Stimulated activated CD4-positive, alpha-beta T cell treated with anti-CD3 and anti-CD28 coated beads, TNF-alpha, amount 100 ng/mL, for 24 hours (primary cell): ENCODE measurements around the gene PGBD5.
"Not testable (repeated sequence)": the region's sequence is repeated elsewhere in the genome, so short reads cannot be mapped to it uniquely, and the experiment has no call there.

ENCODE experiments used
- DNase-seq, 3 experiments: peaks; one replicate each; pipeline ENCODE4 v3.0.0-alpha.2; 2020; ENCODE audit warnings: low read depth in 3 of 3

PGBD5 gene

GRCh38 chr1:230425252-230426091 is 660 bp downstream of the PGBD5 start:
- no peak for DNase-seq

- no peak for DNase-seq
Observed at GRCh38 chr1:230424391-230425251, 1.5 kb downstream of the PGBD5 start.

GRCh38 chr1:230423951-230424350 is 2.2 kb downstream of the PGBD5 start:
- no peak for DNase-seq

- DNase-seq: no peak
Observed at GRCh38 chr1:230423261-230423660, 2.9 kb downstream of the PGBD5 start.

- DNase-seq: no peak
Observed at GRCh38 chr1:230422221-230422981, 3.7 kb downstream of the PGBD5 start.

- DNase-seq: no peak
Observed at GRCh38 chr1:230421481-230421880, 4.7 kb downstream of the PGBD5 start.

- not testable (repeated sequence) for DNase-seq
Observed at GRCh38 chr1:230420372-230420771, 5.8 kb downstream of the PGBD5 start.

GRCh38 chr1:230416430-230416829 is 9.7 kb downstream of the PGBD5 start:
- DNase-seq: no peak

GRCh38 chr1:230415405-230416132 is 10.6 kb downstream of the PGBD5 start:
- no peak for DNase-seq

- no peak for DNase-seq
Observed at GRCh38 chr1:230414694-230415093, 11.4 kb downstream of the PGBD5 start.

- DNase-seq: no peak
Observed at GRCh38 chr1:230414102-230414501, 12.0 kb downstream of the PGBD5 start.

GRCh38 chr1:230413061-230413460 is 13.1 kb downstream of the PGBD5 start:
- DNase-seq: no peak

- no peak for DNase-seq
Observed at GRCh38 chr1:230408971-230409370, 17.2 kb downstream of the PGBD5 start.

- no peak for DNase-seq
Observed at GRCh38 chr1:230407351-230407750, 18.8 kb downstream of the PGBD5 start.

GRCh38 chr1:230406727-230407126 is 19.4 kb downstream of the PGBD5 start:
- not testable (repeated sequence) for DNase-seq

- no peak for DNase-seq
Observed at GRCh38 chr1:230403442-230403841, 22.7 kb downstream of the PGBD5 start.

GRCh38 chr1:230401763-230402294 is 24.3 kb downstream of the PGBD5 start:
- no peak for DNase-seq

GRCh38 chr1:230401101-230401500 is 25.0 kb downstream of the PGBD5 start:
- DNase-seq: no peak

- DNase-seq: no peak
Observed at GRCh38 chr1:230400007-230400344, 26.2 kb downstream of the PGBD5 start.

GRCh38 chr1:230399321-230400006 is 26.7 kb downstream of the PGBD5 start:
- DNase-seq: no peak

- DNase-seq: no peak
Observed at GRCh38 chr1:230398856-230399255, 27.3 kb downstream of the PGBD5 start.
